PC-3 (cell line): ENCODE results near the gene APC. TPM values are rescaled to one million over a fixed set of nuclear protein-coding genes. Genes with fewer than 3 reads are reported as not detected.
"Not testable (repeated sequence)": the region's sequence is repeated elsewhere in the genome, so short reads cannot be mapped to it uniquely, and the experiment has no call there.

Experiments
- ATAC-seq: fragments of 200-7000 bp; cut with Tn5 transposase; 2 replicates; pipeline ENCODE4 v1.9.1; 2020; ENCODE audit warnings: mild to moderate bottlenecking, moderate library complexity
- BruUV-seq: library from RNA; stranded (reverse); fragments of 400-500 nt; replicated peaks from 2 replicates; lab custom pipeline; 2021; lab: Mats Ljungman, UMichigan
- CTCF ChIA-PET: fragments of 300-600 bp; sonication (Branson Sonifier 250); formaldehyde crosslinking; loops from one replicate; lab custom pipeline; 2022; ENCODE audit warnings: antibody characterized with exemption; lab: Charles Lee
- POLR2A ChIA-PET: fragments of 300-600 bp; sonication (Branson Sonifier 250); formaldehyde crosslinking; loops from one replicate; lab custom pipeline; 2022; ENCODE audit warnings: antibody characterized with exemption; ENCODE audit not compliant: unreplicated experiment; lab: Charles Lee
- DNase-seq: peaks from one replicate; pipeline ENCODE4 v3.0.0-alpha.2; 2015
- H2AFZ ChIP-seq: fragments of 300-600 bp; sonication (generic); 2 replicates; pipeline ENCODE4 v1.6.0; 2016; ENCODE audit warnings: antibody characterized with exemption, low read length
- H3F3A ChIP-seq: fragments of 300-600 bp; sonication (generic); one replicate; pipeline ENCODE4 v1.6.0; 2017; ENCODE audit warnings: antibody characterized with exemption, low read length, control low read depth, mild to moderate bottlenecking; ENCODE audit not compliant: unreplicated experiment
- H3K27ac ChIP-seq: fragments of 300-600 bp; sonication (generic); 2 replicates; pipeline ENCODE4 v1.5.1; 2016; ENCODE audit warnings: mild to moderate bottlenecking, low read length
- H3K27me3 ChIP-seq: fragments of 300-600 bp; sonication (generic); 2 replicates; pipeline ENCODE4 v1.6.1; 2016; ENCODE audit warnings: low read length, mixed read lengths
- H3K36me3 ChIP-seq: fragments of 300-600 bp; sonication (generic); 2 replicates; pipeline ENCODE4 v1.6.1; 2016; ENCODE audit warnings: low read depth, mixed run types, low read length, mixed read lengths
- H3K4me1 ChIP-seq: fragments of 300-600 bp; sonication (generic); 2 replicates; pipeline ENCODE4 v1.5.1; 2016; ENCODE audit warnings: low read length; ENCODE audit not compliant: insufficient read depth
- H3K4me2 ChIP-seq: fragments of 300-600 bp; sonication (generic); 2 replicates; pipeline ENCODE4 v1.6.0; 2016; ENCODE audit warnings: low read length
- H3K4me3 ChIP-seq: fragments of 300-600 bp; sonication (generic); 2 replicates; pipeline ENCODE4 v1.5.1; 2016; ENCODE audit warnings: mild to moderate bottlenecking, low read length, mixed read lengths
- H3K79me2 ChIP-seq: fragments of 300-600 bp; sonication (generic); 2 replicates; pipeline ENCODE4 v1.6.1; 2017; ENCODE audit warnings: low read length, mixed read lengths
- H3K9ac ChIP-seq: fragments of 300-600 bp; sonication (generic); 2 replicates; pipeline ENCODE4 v1.6.0; 2016; ENCODE audit warnings: mild to moderate bottlenecking, low read length
- H3K9me2 ChIP-seq: fragments of 300-600 bp; sonication (generic); replicated peaks from 2 replicates; pipeline ENCODE4 v1.6.1; 2016; ENCODE audit warnings: mixed run types, low read length, mixed read lengths
- H3K9me3 ChIP-seq: fragments of 300-600 bp; sonication (generic); 2 replicates; pipeline ENCODE4 v1.6.1; 2016; ENCODE audit warnings: low read length, mixed read lengths
- H4K20me1 ChIP-seq: fragments of 300-600 bp; sonication (generic); 2 replicates; pipeline ENCODE4 v1.6.1; 2016; ENCODE audit warnings: low read length, mixed read lengths
- CTCF ChIP-seq: fragments of 300-600 bp; sonication (generic); conservative IDR thresholded peaks from 2 replicates; pipeline ENCODE4 v1.5.1; 2017; ENCODE audit warnings: antibody characterized with exemption, low read depth, mild to moderate bottlenecking, low read length
- EZH2 ChIP-seq: fragments of 300-600 bp; sonication (generic); IDR thresholded peaks from one replicate; pipeline ENCODE4 v1.6.1; 2017; ENCODE audit warnings: antibody characterized with exemption, mild to moderate bottlenecking, low read length; ENCODE audit not compliant: unreplicated experiment
- EZH2phosphoT487 ChIP-seq: fragments of 300-600 bp; sonication (generic); IDR thresholded peaks from 2 replicates; pipeline ENCODE4 v1.6.1; 2018; ENCODE audit warnings: mild to moderate bottlenecking, antibody characterized with exemption, low read length, borderline replicate concordance
- intact Hi-C: fragments of 100-400 bp; cut with micrococcal nuclease; formaldehyde crosslinking; loops from 2 replicates; pipeline ENCODE4 v1.9.0; 2023
- total RNA-seq: library from RNA; depleted of rRNA; stranded (reverse); fragments of >200 nt; gene quantifications from 2 replicates; pipeline ENCODE4 v1.2.3, GENCODE V29; 2014

The APC gene
- total RNA-seq, 1 experiment from 2014 or later, result 31.7 TPM

GRCh38 chr5:112885001-112885400, 147.3 kb downstream of the APC start:
- Histone ChIP-seq H3K9me3 (no peaks in the 10 kb centered on the region), H3K4me2 (no peak overlapping the region), H3K27ac (no peak overlapping the region), H3K79me2 (no peaks in the 10 kb centered on the region), H3K9ac (no peak overlapping the region), H3K4me3 (no peak overlapping the region), H3F3A (no peaks in the 10 kb centered on the region), H3K9me2 (no peaks in the 10 kb centered on the region), H3K4me1 (no peaks in the 10 kb centered on the region), H2AFZ (no peak overlapping the region), H3K36me3 (peaks cover 41% of the 10 kb centered on the region), H3K27me3 (no peaks in the 10 kb centered on the region), H4K20me1 (no peaks in the 10 kb centered on the region)
- ChIA-PET POLR2A (no interaction called here), CTCF (no interaction called here)
- DNase-seq (no peak), ATAC-seq (no peak)
- TF ChIP-seq CTCF (no peak), EZH2 (no peak), EZH2phosphoT487 (no peak)
- no TSS peak for BruUV-seq
- intact Hi-C loops, result no loop called here

GRCh38 chr5:112886975-112887374, 149.3 kb downstream of the APC start:
- no peak for DNase-seq
- Histone ChIP-seq H2AFZ (no peak overlapping the region), H3K9me3 (no peaks in the 10 kb centered on the region), H3K9ac (no peak overlapping the region), H3K4me3 (no peak overlapping the region), H3K79me2 (no peaks in the 10 kb centered on the region), H3K4me2 (no peak overlapping the region), H4K20me1 (no peaks in the 10 kb centered on the region), H3K36me3 (peaks cover 32% of the 10 kb centered on the region), H3K9me2 (no peaks in the 10 kb centered on the region), H3K4me1 (no peaks in the 10 kb centered on the region), H3K27me3 (no peaks in the 10 kb centered on the region), H3K27ac (no peak overlapping the region), H3F3A (no peaks in the 10 kb centered on the region)
- ATAC-seq, result no peak
- intact Hi-C loops, result no loop called here
- CTCF ChIA-PET, result no interaction called here
- TF ChIP-seq EZH2phosphoT487 (no peak), CTCF (no peak), EZH2 (no peak)
- BruUV-seq, result no TSS peak
- POLR2A ChIA-PET, result no interaction called here

GRCh38 chr5:112892066-112892465, 154.4 kb downstream of the APC start:
- POLR2A ChIA-PET, result interaction anchor here (0.6 kb wide), 1 partner anchor 23 kb away, joined by 3 read pairs; no protein-coding TSS in a partner anchor
- ATAC-seq, H4K20me1 ChIP-seq, H3K9me3 ChIP-seq, H3K27me3 ChIP-seq, H3K4me1 ChIP-seq, H3K4me3 ChIP-seq, DNase-seq, H3F3A ChIP-seq, H2AFZ ChIP-seq, CTCF ChIA-PET, H3K4me2 ChIP-seq, intact Hi-C loops, H3K9ac ChIP-seq, H3K9me2 ChIP-seq, H3K79me2 ChIP-seq, H3K27ac ChIP-seq: not testable (repeated sequence)
- peaks cover 12% of the 10 kb centered on the region; the same call in 1 of the 2 replicates for H3K36me3 ChIP-seq
- BruUV-seq, result TSS peak; percentile 42
